Measurements from ENCODE around the gene PPP4R2. TPM values are rescaled to one million over a fixed set of nuclear protein-coding genes. Genes with fewer than 3 reads are reported as not detected.

PPP4R2 gene
- total RNA-seq = 65.7 TPM
- long read RNA-seq, full-length matches to known transcripts = 91 of 127 reads
- long read RNA-seq, partial matches to known transcripts = 23 of 127 reads
- long read RNA-seq, other reads (novel, unspliced or antisense) = 13 of 127 reads

DNA sequence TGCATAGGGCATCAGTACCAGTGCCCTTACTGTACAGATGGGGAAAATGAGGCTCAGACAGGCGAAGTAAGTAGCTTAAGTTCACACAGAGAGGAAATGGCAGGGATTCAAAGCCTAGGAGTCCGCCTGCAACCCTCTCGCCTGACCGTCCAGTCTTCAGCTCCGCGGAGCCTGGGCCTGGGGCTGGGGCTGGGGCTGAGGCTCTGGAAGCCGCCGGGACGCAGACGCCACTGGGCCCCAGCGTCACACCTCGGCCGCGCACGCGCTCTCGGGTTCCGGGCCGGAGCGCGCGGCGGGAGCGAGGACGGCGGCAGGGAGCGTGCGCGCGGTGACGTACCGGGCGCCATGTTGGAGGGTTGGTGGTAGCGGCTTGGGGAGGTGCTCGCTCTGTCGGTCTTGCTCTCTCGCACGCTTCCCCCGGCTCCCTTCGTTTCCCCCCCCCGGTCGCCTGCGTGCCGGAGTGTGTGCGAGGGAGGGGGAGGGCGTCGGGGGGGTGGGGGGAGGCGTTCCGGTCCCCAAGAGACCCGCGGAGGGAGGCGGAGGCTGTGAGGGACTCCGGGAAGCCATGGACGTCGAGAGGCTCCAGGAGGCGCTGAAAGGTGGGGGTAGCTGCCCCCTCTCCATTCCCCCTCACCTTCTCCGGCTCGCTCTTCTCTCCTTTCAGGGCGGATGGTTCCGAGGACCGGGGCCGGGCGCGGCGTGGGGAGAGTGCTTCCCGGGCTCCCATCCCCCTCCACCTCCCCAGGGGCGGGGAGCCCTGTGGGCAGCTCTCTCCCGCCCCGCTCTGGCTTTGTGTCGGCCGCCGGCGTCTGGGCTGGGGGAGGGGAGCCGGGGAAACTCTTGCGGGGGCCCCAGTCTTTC, at the start of gene PPP4R2:
TSS of gene PPP4R2 (plus strand) at position 339 of the 861 bp plus-strand sequence. CDS start at position 566, 227 bp downstream.
- intact Hi-C loops (cut with DNase I) = no loop called here
- Histone ChIP-seq H3K4me1 (peaks cover 38% of the 10 kb centered on the region), H3K36me3 (peaks cover 21% of the 10 kb centered on the region), H3K9me3 (no peaks in the 10 kb centered on the region), H3K27me3 (no peaks in the 10 kb centered on the region), H3K4me3 (peak within 1 kb of the TSS; percentile 88), H3K27ac (peak within 1 kb of the TSS; percentile 94)
- TF ChIP-seq, protein P1, sequence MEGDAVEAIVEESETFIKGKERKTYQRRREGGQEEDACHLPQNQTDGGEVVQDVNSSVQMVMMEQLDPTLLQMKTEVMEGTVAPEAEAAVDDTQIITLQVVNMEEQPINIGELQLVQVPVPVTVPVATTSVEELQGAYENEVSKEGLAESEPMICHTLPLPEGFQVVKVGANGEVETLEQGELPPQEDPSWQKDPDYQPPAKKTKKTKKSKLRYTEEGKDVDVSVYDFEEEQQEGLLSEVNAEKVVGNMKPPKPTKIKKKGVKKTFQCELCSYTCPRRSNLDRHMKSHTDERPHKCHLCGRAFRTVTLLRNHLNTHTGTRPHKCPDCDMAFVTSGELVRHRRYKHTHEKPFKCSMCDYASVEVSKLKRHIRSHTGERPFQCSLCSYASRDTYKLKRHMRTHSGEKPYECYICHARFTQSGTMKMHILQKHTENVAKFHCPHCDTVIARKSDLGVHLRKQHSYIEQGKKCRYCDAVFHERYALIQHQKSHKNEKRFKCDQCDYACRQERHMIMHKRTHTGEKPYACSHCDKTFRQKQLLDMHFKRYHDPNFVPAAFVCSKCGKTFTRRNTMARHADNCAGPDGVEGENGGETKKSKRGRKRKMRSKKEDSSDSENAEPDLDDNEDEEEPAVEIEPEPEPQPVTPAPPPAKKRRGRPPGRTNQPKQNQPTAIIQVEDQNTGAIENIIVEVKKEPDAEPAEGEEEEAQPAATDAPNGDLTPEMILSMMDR (IDR thresholded peaks at IDR 0.05) = no peak
- peak; percentile 99 for ATAC-seq
- peak; percentile 95 for DNase-seq

GRCh38 chr3:72947715-72948490, 48.7 kb upstream of the PPP4R2 start:
- Histone ChIP-seq H3K4me1 (no peaks in the 10 kb centered on the region), H3K27ac (no peak overlapping the region), H3K4me3 (no peak overlapping the region), H3K36me3 (no peaks in the 10 kb centered on the region), H3K27me3 (no peaks in the 10 kb centered on the region), H3K9me3 (no peaks in the 10 kb centered on the region)
- DNase-seq (no peak), ATAC-seq (no peak)
- intact Hi-C loops (cut with DNase I) = no loop called here
- TF ChIP-seq, protein P1 (IDR thresholded peaks at IDR 0.05) = no peak

GRCh38 chr3:72949016-72949415, 47.6 kb upstream of the PPP4R2 start:
- Histone ChIP-seq H3K36me3 (no peaks in the 10 kb centered on the region), H3K27me3 (no peaks in the 10 kb centered on the region), H3K9me3 (no peaks in the 10 kb centered on the region), H3K27ac (no peak overlapping the region), H3K4me1 (no peaks in the 10 kb centered on the region), H3K4me3 (no peak overlapping the region)
- intact Hi-C loops (cut with DNase I) = no loop called here
- ATAC-seq (no peak), DNase-seq (no peak)
- TF ChIP-seq, protein P1 (IDR thresholded peaks at IDR 0.05) = no peak

GRCh38 chr3:72950372-72950771, 46.2 kb upstream of the PPP4R2 start:
- no peaks in the 10 kb centered on the region for H3K4me1 ChIP-seq
- intact Hi-C loops (cut with DNase I) = no loop called here
- ATAC-seq = no peak
- TF ChIP-seq, protein P1 (IDR thresholded peaks at IDR 0.05) = no peak
- no peak for DNase-seq
- H3K4me3 ChIP-seq = no peak overlapping the region
- no peaks in the 10 kb centered on the region for H3K9me3 ChIP-seq
- no peaks in the 10 kb centered on the region for H3K36me3 ChIP-seq
- H3K27me3 ChIP-seq = no peaks in the 10 kb centered on the region
- H3K27ac ChIP-seq = no peak overlapping the region

GRCh38 chr3:72950801-72951200, 45.8 kb upstream of the PPP4R2 start:
- no peaks in the 10 kb centered on the region for H3K27me3 ChIP-seq
- intact Hi-C loops (cut with DNase I) = no loop called here
- TF ChIP-seq, protein P1 (IDR thresholded peaks at IDR 0.05) = no peak
- no peak overlapping the region for H3K4me3 ChIP-seq
- no peak for DNase-seq
- no peak overlapping the region for H3K27ac ChIP-seq
- H3K36me3 ChIP-seq = no peaks in the 10 kb centered on the region
- ATAC-seq = no peak
- no peaks in the 10 kb centered on the region for H3K9me3 ChIP-seq
- H3K4me1 ChIP-seq = no peaks in the 10 kb centered on the region

Measured in upper lobe of right lung (tissue), 1 donor.